Neutrophil (primary cell): ENCODE data around the gene TXNDC11.

Experiments
- H3K27ac ChIP-seq: fragments of 200-600 bp; sonication (generic); 2 replicates; pipeline ENCODE4 v1.5.1; 2016; ENCODE audit warnings: mild to moderate bottlenecking, moderate library complexity
- H3K27me3 ChIP-seq: fragments of 200-600 bp; sonication (generic); 2 replicates; pipeline ENCODE4 v1.6.0; 2016; ENCODE audit warnings: mild to moderate bottlenecking
- H3K36me3 ChIP-seq: fragments of 200-600 bp; sonication (generic); 2 replicates; pipeline ENCODE4 v1.5.1; 2017
- H3K4me1 ChIP-seq, 2 experiments: fragments of 200-600 bp in 1 of 2; sonication (generic) in 1 of 2; 1 replicate in 1 of 2; 2 replicates in 1 of 2; pipeline versions ENCODE4 v1.5.1 to v1.6.1; 2013 to 2016; ENCODE audit warnings: low read depth in 1 of 2, low read length in 1 of 2, mild to moderate bottlenecking in 1 of 2, moderate library complexity in 1 of 2; ENCODE audit not compliant: control insufficient read depth in 1 of 2, insufficient read depth in 1 of 2
- H3K4me3 ChIP-seq, 2 experiments: fragments of 200-600 bp in 1 of 2; sonication (generic) in 1 of 2; 1 replicate in 1 of 2; 2 replicates in 1 of 2; pipeline ENCODE4 v1.5.1; 2013 to 2016; ENCODE audit warnings: low read depth in 1 of 2, low read length in 1 of 2, mild to moderate bottlenecking in 1 of 2, moderate library complexity in 1 of 2
- H3K9me3 ChIP-seq: fragments of 200-600 bp; sonication (generic); 2 replicates; pipeline ENCODE4 v1.5.1; 2016
- TF ChIP-seq, protein P1 (sequence below): fragments of 200-600 bp; sonication (generic); IDR thresholded peaks from 2 replicates; pipeline ENCODE4 v1.5.1; 2016; ENCODE audit warnings: antibody characterized with exemption

TXNDC11 gene

DNA sequence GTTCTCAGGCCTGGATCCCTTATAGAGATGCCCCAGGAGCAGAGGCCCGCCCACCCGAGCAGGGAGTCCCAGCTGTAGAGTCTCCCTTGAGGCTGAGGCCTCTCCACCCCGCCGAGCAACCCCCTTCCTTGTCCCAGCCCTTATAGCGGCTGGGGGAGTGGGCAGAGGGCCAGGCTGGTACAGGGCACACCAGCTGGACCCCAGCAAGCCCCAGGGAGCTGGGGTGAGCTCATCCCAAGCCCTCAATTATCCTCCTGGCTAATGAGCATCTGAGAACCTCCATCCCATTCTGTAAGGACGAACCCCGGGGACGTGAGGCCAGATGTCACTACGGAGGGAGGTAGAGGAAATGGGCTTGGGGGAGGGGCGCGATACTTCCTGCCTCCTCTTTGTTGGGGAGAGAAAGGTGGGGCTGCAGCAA is 77.6 kb downstream of the TXNDC11 start:
- no peak overlapping the region for H3K27ac ChIP-seq
- H3K4me1 ChIP-seq, result peaks cover 13 to 28% of the 10 kb centered on the region in 2 experiments
- no peak overlapping the region for H3K4me3 ChIP-seq
- no peaks in the 10 kb centered on the region for H3K36me3 ChIP-seq
- TF ChIP-seq, protein P1, sequence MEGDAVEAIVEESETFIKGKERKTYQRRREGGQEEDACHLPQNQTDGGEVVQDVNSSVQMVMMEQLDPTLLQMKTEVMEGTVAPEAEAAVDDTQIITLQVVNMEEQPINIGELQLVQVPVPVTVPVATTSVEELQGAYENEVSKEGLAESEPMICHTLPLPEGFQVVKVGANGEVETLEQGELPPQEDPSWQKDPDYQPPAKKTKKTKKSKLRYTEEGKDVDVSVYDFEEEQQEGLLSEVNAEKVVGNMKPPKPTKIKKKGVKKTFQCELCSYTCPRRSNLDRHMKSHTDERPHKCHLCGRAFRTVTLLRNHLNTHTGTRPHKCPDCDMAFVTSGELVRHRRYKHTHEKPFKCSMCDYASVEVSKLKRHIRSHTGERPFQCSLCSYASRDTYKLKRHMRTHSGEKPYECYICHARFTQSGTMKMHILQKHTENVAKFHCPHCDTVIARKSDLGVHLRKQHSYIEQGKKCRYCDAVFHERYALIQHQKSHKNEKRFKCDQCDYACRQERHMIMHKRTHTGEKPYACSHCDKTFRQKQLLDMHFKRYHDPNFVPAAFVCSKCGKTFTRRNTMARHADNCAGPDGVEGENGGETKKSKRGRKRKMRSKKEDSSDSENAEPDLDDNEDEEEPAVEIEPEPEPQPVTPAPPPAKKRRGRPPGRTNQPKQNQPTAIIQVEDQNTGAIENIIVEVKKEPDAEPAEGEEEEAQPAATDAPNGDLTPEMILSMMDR, result no peak
- H3K27me3 ChIP-seq, result peaks cover 35% of the 10 kb centered on the region
- H3K9me3 ChIP-seq, result no peaks in the 10 kb centered on the region

DNA sequence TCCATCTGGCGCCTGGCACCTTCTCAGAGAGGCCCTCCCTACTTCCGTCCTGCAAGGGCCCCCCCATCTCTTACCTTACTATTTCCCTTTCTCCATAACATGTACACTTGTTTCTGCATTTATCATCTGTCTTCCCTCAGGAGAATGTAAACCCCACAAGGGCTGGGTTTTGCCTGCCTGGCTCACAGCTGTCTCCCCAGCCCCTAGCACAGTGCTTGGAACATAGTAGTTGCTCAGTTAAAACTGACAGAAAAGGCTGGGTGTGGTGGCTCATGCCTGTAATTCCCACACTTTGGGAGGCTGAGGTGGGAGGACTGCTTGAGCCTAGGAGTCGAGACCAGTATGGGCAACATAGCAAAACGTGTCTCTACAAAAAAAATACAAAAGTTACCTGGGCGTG is 80.1 kb downstream of the TXNDC11 start:
- TF ChIP-seq, protein P1, result no peak
- H3K27me3 ChIP-seq, result peaks cover 34% of the 10 kb centered on the region
- H3K36me3 ChIP-seq, result no peaks in the 10 kb centered on the region
- H3K4me1 ChIP-seq, result peaks cover 3 to 10% of the 10 kb centered on the region in 2 experiments
- H3K9me3 ChIP-seq, result no peaks in the 10 kb centered on the region
- H3K27ac ChIP-seq, result no peak overlapping the region
- H3K4me3 ChIP-seq, result no peak overlapping the region

DNA sequence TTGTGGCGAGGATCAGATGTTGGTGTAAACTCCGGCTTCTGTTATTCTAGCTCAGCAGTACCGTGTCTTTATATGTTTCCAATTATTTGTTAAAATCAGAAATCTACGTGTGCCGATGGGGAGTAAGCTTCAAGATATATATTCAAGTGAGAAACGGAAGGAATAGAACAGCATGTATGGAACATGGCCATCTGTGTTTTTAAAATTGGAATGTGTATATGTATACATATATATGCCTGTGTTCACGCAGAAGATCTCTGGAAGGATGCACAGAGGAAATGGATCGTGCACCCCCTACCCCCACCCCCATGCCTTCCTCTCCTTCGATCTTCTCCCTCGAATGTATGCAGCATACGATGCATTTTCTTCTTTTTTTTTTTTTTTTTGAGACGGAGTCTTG is 82.1 kb downstream of the TXNDC11 start:
- TF ChIP-seq, protein P1, result no peak
- Histone ChIP-seq H3K27me3 (peaks cover 14% of the 10 kb centered on the region), H3K36me3 (no peaks in the 10 kb centered on the region), H3K9me3 (no peaks in the 10 kb centered on the region), H3K4me3 (no peak overlapping the region), H3K4me1 (peaks cover 0 to 7% of the 10 kb centered on the region in 2 experiments), H3K27ac (no peak overlapping the region)

DNA sequence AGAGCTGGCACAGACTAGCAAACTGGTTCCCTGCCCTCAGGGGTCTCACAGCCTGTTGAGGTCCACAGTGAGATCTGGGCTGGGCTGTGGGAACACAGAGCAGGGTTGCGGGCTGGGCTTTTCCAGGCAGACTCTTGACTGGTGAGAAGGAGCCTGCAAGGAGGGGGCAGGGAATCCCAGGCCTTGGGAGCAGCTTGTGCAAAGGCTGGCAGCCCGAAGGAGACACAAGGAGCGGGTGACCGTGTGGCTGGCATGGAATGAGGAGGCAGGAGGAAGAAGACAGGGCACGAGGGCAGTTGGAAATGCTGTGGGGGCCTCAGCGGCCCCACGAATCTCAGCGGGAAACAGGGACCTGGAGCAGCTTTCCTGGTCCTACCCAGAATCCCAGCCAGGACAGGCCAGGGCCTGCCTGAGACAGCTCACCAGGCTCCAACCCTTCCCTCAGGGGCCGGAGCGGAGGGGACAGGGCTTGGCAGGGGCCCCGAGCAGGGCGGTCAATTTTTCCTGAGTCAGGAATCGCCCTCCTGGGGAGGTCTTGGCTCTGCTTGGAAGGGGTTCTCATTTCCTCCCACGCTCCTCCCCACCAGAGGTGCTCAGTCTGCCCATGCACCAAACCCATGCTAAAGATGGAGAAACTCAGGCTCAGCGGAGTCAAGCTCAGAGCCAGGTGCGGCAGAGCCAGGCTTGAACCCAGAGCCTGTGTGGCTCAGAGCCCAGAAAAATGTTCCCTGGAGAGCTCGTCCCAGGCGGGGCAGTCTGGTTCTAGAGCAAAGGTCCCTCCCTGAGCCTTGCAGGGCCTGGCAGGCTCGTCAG is 83.6 kb downstream of the TXNDC11 start:
- Histone ChIP-seq H3K27ac (no peak overlapping the region), H3K36me3 (no peaks in the 10 kb centered on the region), H3K4me1 (peaks cover 0 to 3% of the 10 kb centered on the region in 2 experiments), H3K9me3 (no peaks in the 10 kb centered on the region), H3K4me3 (no peak overlapping the region), H3K27me3 (peaks cover 5% of the 10 kb centered on the region)
- TF ChIP-seq, protein P1, result no peak

DNA sequence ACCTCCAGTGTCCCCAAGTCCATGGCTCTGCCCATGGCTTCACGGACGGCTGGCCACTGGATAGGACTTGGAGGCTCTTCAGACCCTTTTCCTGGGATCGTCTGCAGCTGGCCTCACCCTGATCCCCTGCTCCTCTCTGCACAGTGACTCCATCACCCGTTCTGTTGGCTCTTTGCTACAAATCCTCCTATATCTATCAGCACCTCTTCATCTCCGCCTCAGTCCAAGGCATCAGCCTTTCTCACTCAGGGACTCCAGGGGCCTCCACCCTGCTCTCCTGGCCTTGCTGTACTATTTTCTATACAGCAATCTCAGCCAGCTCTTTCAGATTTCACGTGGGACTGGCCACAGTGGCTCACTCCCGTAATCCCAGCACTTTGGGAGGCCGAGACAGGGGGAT is 85.1 kb downstream of the TXNDC11 start:
- Histone ChIP-seq H3K4me3 (no peak overlapping the region), H3K36me3 (no peaks in the 10 kb centered on the region), H3K27ac (no peak overlapping the region), H3K9me3 (no peaks in the 10 kb centered on the region), H3K4me1 (peaks cover 0 to 3% of the 10 kb centered on the region in 2 experiments), H3K27me3 (no peaks in the 10 kb centered on the region)
- TF ChIP-seq, protein P1, result no peak
